ENCODE data around the gene PP2D1. TPM values are rescaled to one million over a fixed set of nuclear protein-coding genes. Genes with fewer than 3 reads are reported as not detected.

The PP2D1 gene
- total RNA-seq, 3 donors from 2014 or later (not counting 1 experiment from before 2014, with no cell fraction given), result not detected

GRCh38 chr3:20042331-20042730 is 30.3 kb upstream of the PP2D1 start:
- no peaks in the 10 kb centered on the region for H3K27me3 Mint-ChIP-seq (ENCODE audit: low read depth in 2 of 2)
- Histone ChIP-seq H3K9me3 (ENCODE audit: control insufficient read depth, insufficient read depth, low read length) (no peaks in the 10 kb centered on the region), H3K27me3 (ENCODE audit: control insufficient read depth, insufficient read depth, low read length) (no peaks in the 10 kb centered on the region), H3K27ac (ENCODE audit: low read length) (peak overlapping the region; percentile 86), H3K4me3 (ENCODE audit: low read length) (no peak overlapping the region), H3K36me3 (ENCODE audit: control insufficient read depth, insufficient read depth, low read length) (no peaks in the 10 kb centered on the region), H3K4me1 (ENCODE audit: control insufficient read depth, insufficient read depth, low read length) (peaks cover 54% of the 10 kb centered on the region)
- ATAC-seq, result no peak
- H3K4me1 Mint-ChIP-seq, result peaks cover 60 to 63% of the 10 kb centered on the region in 2 donors
- H3K9me3 Mint-ChIP-seq, result no peaks in the 10 kb centered on the region
- peak overlapping the region; percentile 96 to 97 for H3K27ac Mint-ChIP-seq
- no peak for DNase-seq
- H3K36me3 Mint-ChIP-seq, result no peaks in the 10 kb centered on the region
- no peak for TF ChIP-seq CTCF (IDR thresholded peaks at IDR 0.05)
- WGBS (ENCODE audit: insufficient coverage), result 67% methylated on average over 5 of the region's 5 CpGs
- intact Hi-C loops (cut with micrococcal nuclease), result loop anchor here (2.0 kb wide), 1 partner anchor 62 kb away; no protein-coding TSS in a partner anchor
- H3K4me3 Mint-ChIP-seq, result peak overlapping the region; percentile 90

- DNase-seq (peak; percentile 68 to 83), ATAC-seq (peak; percentile 36 to 61 (median 43))
- H3K27me3 ChIP-seq (ENCODE audit: control insufficient read depth, insufficient read depth, low read length), result no peaks in the 10 kb centered on the region
- H3K36me3 ChIP-seq (ENCODE audit: control insufficient read depth, insufficient read depth, low read length), result no peaks in the 10 kb centered on the region
- no peaks in the 10 kb centered on the region for H3K9me3 ChIP-seq (ENCODE audit: control insufficient read depth, insufficient read depth, low read length)
- peaks cover 44% of the 10 kb centered on the region for H3K4me1 ChIP-seq (ENCODE audit: control insufficient read depth, insufficient read depth, low read length)
- no peaks in the 10 kb centered on the region for H3K9me3 Mint-ChIP-seq
- peaks cover 55 to 56% of the 10 kb centered on the region in 2 donors for H3K4me1 Mint-ChIP-seq
- intact Hi-C loops (cut with micrococcal nuclease), result loop anchor here (1.0 to 2.0 kb wide), 3 partner anchors 13 to 146 kb away; partner anchors contain the start of gene SGO1
- H3K36me3 Mint-ChIP-seq, result no peaks in the 10 kb centered on the region
- H3K27ac ChIP-seq (ENCODE audit: low read length), result peak overlapping the region; percentile 86
- no peak for TF ChIP-seq CTCF (IDR thresholded peaks at IDR 0.05)
- under 1% methylated on average over 28 of the region's 28 CpGs for WGBS (ENCODE audit: insufficient coverage)
- peak overlapping the region; percentile 96 to 97 for H3K27ac Mint-ChIP-seq
- H3K4me3 Mint-ChIP-seq, result peak overlapping the region; percentile 90
- peak overlapping the region; percentile 91 for H3K4me3 ChIP-seq (ENCODE audit: low read length)
- H3K27me3 Mint-ChIP-seq (ENCODE audit: low read depth in 2 of 2), result no peaks in the 10 kb centered on the region
Observed at GRCh38 chr3:20041197-20041780, 29.2 kb upstream of the PP2D1 start.

- intact Hi-C loops (cut with micrococcal nuclease), result loop anchor here (1.0 to 2.0 kb wide), 4 partner anchors 14 to 146 kb away; partner anchors contain the start of gene SGO1
- no peaks in the 10 kb centered on the region for H3K27me3 ChIP-seq (ENCODE audit: control insufficient read depth, insufficient read depth, low read length)
Observed at GRCh38 chr3:20040548-20041196, 28.6 kb upstream of the PP2D1 start.

More at GRCh38 chr3:20040548-20041196, 28.6 kb upstream of the PP2D1 start:
- H3K4me3 Mint-ChIP-seq, result peak overlapping the region; percentile 90
- DNase-seq, result peak; percentile 57 to 81
- Histone ChIP-seq H3K9me3 (ENCODE audit: control insufficient read depth, insufficient read depth, low read length) (no peaks in the 10 kb centered on the region), H3K4me1 (ENCODE audit: control insufficient read depth, insufficient read depth, low read length) (peaks cover 41% of the 10 kb centered on the region), H3K27ac (ENCODE audit: low read length) (peak overlapping the region; percentile 86), H3K36me3 (ENCODE audit: control insufficient read depth, insufficient read depth, low read length) (no peaks in the 10 kb centered on the region), H3K4me3 (ENCODE audit: low read length) (peak overlapping the region; percentile 91)
- no peaks in the 10 kb centered on the region for H3K36me3 Mint-ChIP-seq
- H3K27me3 Mint-ChIP-seq (ENCODE audit: low read depth in 2 of 2), result no peaks in the 10 kb centered on the region
- ATAC-seq, result peak; percentile 28 to 54 (median 40)
- H3K9me3 Mint-ChIP-seq, result no peaks in the 10 kb centered on the region
- TF ChIP-seq CTCF (IDR thresholded peaks at IDR 0.05), result no peak
- under 1% methylated on average over 60 of the region's 64 CpGs for WGBS (ENCODE audit: insufficient coverage)
- H3K4me1 Mint-ChIP-seq, result peaks cover 52 to 53% of the 10 kb centered on the region in 2 donors
- H3K27ac Mint-ChIP-seq, result peak overlapping the region; percentile 96 to 97

Measured in natural killer cell (primary cell).